Aorta (tissue), 5 donors: ENCODE data around the gene ELF5. TPM values are rescaled to one million over a fixed set of nuclear protein-coding genes. Genes with fewer than 3 reads are reported as not detected.

Source experiments
- ATAC-seq: fragments of 200-7000 bp; cut with Tn5 transposase; one replicate; pipeline ENCODE4 v1.9.1; 2022; ENCODE audit warnings: moderate library complexity; ENCODE audit not compliant: low FRiP score
- DNase-seq, 2 donors: peaks; one replicate each; pipeline ENCODE4 v3.0.0-alpha.2; 2020
- H3K27ac ChIP-seq, 2 donors: one replicate each; pipeline ENCODE4 v1.5.1; 2013; ENCODE audit warnings: low read length in 2 of 2, mild to moderate bottlenecking in 2 of 2, moderate library complexity in 2 of 2, control low read depth in 1 of 2, inconsistent platforms in 1 of 2, low read depth in 1 of 2
- H3K27me3 ChIP-seq, 2 donors: one replicate each; pipeline ENCODE4 v1.6.1; 2013; ENCODE audit warnings: control low read depth in 1 of 2, low read length in 1 of 2, mild to moderate bottlenecking in 1 of 2, moderate library complexity in 1 of 2; ENCODE audit not compliant: insufficient read depth in 2 of 2, control insufficient read depth in 1 of 2
- H3K36me3 ChIP-seq, 2 donors: one replicate each; pipeline ENCODE4 v1.6.1; 2013; ENCODE audit warnings: control low read depth in 1 of 2, low read length in 1 of 2, mild to moderate bottlenecking in 1 of 2; ENCODE audit not compliant: insufficient read depth in 2 of 2, control insufficient read depth in 1 of 2
- H3K4me1 ChIP-seq, 2 donors: one replicate each; pipeline ENCODE4 v1.6.1; 2013; ENCODE audit warnings: low read length in 2 of 2, control low read depth in 1 of 2, mild to moderate bottlenecking in 1 of 2, moderate library complexity in 1 of 2; ENCODE audit not compliant: insufficient read depth in 2 of 2, control insufficient read depth in 1 of 2
- H3K4me3 ChIP-seq, 2 donors: one replicate each; pipeline ENCODE4 v1.5.1; 2013; ENCODE audit warnings: low read length in 2 of 2, control low read depth in 1 of 2, mild to moderate bottlenecking in 1 of 2
- H3K9me3 ChIP-seq: one replicate; pipeline ENCODE4 v1.6.1; 2013; ENCODE audit warnings: mild to moderate bottlenecking, low read length; ENCODE audit not compliant: control insufficient read depth
- WGBS, 2 donors: extraction: QIAGEN DNeasy Blood & Tissue Kit; methylation state at CpG; one replicate each; pipeline ENCODE4 v1.1.7; 2013; 5-methylcytosine and 5-hydroxymethylcytosine counted together
- intact Hi-C, 2 donors: fragments of 100-400 bp; cut with DNase I; formaldehyde crosslinking; loops; one replicate each; pipeline versions ENCODE4 v1.14.2 to v1.15.0; 2022
- polyA plus RNA-seq, 2 donors: library from polyadenylated mRNA; stranded (reverse); fragments of 200-250 nt; gene quantifications; one replicate each; pipeline ENCODE4 v1.2.3, GENCODE V29; 2013
- total RNA-seq, 2 donors: library from RNA; stranded (reverse); fragmentation: NEBNext Ultra II Directional; extraction: Animal tissue kit (Norgen Biotek cat#: 25700); gene quantifications; one replicate each; pipeline ENCODE4 v1.2.1, GENCODE V29; 2021
- donor health status: healthy with polysubstance abuse.
- donor health status: Bipolar disorder and iron deficiency.
- donor health status: DM: no; HTN: no; CAD: no.
- donor health status: DM: no; HTN: no; CAD: no.
- donor health status: DM: yes; HTN: yes; CAD: no.

The ELF5 gene
- total and polyA plus RNA-seq, 4 donors: not detected

DNA sequence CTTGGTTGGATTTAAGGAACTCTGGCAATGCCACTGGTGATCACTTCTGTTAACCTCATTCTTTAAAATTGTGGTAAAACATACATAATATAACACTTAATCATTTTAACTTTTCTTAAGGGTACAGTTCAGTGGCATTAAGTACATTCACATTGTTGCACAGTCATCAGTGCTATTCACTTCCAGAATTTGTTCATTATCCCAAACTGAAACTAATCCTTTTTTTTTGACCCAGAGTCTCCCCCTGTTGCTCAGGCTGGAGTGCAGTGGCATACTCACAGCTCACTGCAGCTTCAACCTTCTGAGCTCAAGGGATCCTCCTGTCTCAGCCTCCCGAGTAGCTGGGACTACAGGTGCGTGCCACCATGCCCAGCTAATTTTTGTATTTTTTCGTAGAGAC is 10.6 kb downstream of the ELF5 start:
- Histone ChIP-seq H3K9me3 (no peaks in the 10 kb centered on the region), H3K4me1 (no peaks in the 10 kb centered on the region), H3K4me3 (no peak overlapping the region), H3K36me3 (no peaks in the 10 kb centered on the region), H3K27ac (no peak overlapping the region), H3K27me3 (no peaks in the 10 kb centered on the region)
- intact Hi-C loops: no loop called here
- ATAC-seq (no peak), DNase-seq (no peak)
- WGBS, 2 donors: 94 to 97% methylated on average over 3 of the region's 3 CpGs

DNA sequence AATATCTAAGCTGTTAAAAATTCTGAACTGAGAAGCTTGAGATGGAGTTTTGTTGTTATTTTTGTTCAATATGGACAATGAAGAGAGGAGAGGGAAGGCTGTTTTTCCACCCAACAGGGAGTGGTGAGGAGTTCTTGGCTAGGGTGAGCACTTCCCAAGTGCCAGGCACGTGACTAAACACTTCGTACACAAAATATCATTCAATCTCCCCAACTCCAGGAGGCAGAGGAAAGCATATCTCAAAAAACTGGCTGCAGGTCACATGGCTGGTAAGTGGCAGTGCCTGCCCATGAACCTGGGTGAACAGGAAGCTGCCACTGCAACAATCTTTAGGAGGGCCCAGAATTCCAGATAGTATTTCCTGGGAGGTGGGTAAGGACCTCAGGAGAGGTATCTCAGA is 11.6 kb downstream of the ELF5 start:
- Histone ChIP-seq H3K9me3 (no peaks in the 10 kb centered on the region), H3K27me3 (no peaks in the 10 kb centered on the region), H3K36me3 (no peaks in the 10 kb centered on the region), H3K4me3 (no peak overlapping the region), H3K4me1 (no peaks in the 10 kb centered on the region), H3K27ac (no peak overlapping the region)
- intact Hi-C loops: no loop called here
- DNase-seq (no peak), ATAC-seq (no peak)
- 2 to 12% methylated on average over 2 of the region's 2 CpGs for WGBS, 2 donors

DNA sequence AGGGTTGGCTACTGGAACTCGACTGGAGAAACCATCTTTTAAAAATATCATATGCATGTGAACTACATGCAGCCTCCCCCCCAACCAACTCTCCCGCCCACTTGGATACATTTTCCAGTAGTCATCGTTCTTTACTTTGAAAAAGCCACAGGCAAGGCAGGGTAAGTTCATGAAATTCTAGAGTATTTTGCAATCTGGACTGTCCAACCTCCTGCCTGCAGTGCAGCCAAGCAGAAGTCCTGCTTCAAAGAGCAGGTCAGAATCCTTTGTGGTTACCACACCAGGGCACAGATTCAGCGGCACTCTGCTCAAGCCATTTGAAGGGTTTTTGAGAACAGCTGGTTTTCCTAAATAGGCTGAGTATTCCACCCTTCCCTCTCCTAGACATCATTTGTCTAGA is 12.1 kb downstream of the ELF5 start:
- intact Hi-C loops: no loop called here
- WGBS, 2 donors: 50 to 52% methylated on average over 4 of the region's 4 CpGs
- Histone ChIP-seq H3K27me3 (no peaks in the 10 kb centered on the region), H3K9me3 (no peaks in the 10 kb centered on the region), H3K36me3 (no peaks in the 10 kb centered on the region), H3K27ac (no peak overlapping the region), H3K4me3 (no peak overlapping the region), H3K4me1 (no peaks in the 10 kb centered on the region)
- DNase-seq (no peak), ATAC-seq (peak; percentile 60)

DNA sequence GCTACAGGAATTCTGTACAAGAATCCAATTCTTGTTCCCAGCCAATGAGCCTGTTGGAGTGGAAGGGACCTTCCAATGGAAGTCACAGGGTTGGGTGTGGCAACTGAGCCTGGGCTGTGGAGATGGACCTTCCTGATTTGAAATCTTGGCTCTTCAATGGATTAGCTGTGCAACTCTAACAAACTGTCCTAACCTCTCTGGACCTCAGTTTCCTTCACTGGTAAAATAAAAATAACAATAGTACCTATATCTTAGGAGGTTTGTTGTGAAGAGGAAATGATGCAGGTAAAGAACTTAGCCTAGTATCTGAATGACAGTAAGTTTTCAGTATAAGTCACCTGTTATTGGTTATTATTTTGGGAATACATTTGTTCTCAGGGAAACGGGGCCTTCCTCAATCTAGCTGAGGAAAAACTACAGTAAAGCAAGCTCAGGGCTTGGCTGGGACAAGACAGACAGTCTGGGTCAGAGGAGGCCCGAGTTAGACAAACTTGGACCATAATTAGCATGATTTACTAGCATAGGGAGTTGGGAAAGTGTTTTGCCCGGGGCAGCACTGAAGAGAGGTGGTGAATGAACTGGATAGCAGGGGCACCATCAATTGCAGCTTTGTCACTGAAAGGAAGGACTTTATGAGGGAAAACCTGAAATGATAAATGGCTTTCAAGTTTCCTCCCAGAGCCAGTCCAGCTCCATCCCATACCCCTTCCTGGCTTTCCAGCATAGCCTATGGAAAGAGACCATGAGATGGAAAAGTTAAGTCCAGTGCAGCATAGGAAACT is 13.7 kb downstream of the ELF5 start:
- Histone ChIP-seq H3K36me3 (no peaks in the 10 kb centered on the region), H3K4me3 (no peak overlapping the region), H3K27me3 (no peaks in the 10 kb centered on the region), H3K27ac (no peak overlapping the region), H3K9me3 (no peaks in the 10 kb centered on the region), H3K4me1 (no peaks in the 10 kb centered on the region)
- 53 to 67% methylated on average over 3 of the region's 3 CpGs for WGBS, 2 donors
- intact Hi-C loops: no loop called here
- DNase-seq (no peak), ATAC-seq (no peak)

DNA sequence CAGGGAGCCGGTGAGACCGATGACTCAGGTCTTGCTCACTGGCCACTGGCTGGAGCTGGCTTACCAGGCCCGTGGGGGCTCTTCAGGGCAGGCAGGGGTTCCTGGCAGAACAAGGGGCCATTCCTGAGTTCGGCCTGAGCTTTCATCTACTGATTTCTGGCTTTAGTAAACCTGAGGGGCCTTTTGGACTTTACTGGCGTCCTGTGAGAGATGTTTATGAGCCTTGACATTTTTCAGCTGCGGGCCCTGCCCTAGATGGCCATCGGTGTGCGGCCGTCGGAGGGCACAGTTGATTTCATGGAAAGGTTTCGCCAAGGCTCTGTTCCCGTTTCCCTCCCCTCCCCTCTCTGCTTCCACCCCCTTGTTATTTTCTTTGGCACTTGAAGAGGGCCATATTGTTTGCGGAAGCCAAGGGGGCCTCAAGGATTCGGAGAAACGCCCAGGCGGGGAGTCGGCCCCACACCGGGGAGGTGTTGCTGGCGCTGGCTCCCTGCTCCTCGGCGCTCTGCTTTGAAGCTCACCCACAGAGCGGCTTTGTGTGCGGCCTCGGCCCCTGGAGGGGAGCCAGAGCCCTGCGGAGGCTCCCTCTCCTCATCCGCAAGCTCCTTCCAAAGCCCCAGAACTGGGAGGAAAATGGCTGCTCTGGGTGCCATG is 17.7 kb downstream of the ELF5 start:
- Histone ChIP-seq H3K27ac (no peak overlapping the region), H3K9me3 (no peaks in the 10 kb centered on the region), H3K36me3 (no peaks in the 10 kb centered on the region), H3K4me1 (no peaks in the 10 kb centered on the region), H3K4me3 (no peak overlapping the region), H3K27me3 (no peaks in the 10 kb centered on the region)
- intact Hi-C loops: no loop called here
- ATAC-seq (peak; percentile 31), DNase-seq (no peak)
- WGBS, 2 donors: 23 to 38% methylated on average over 25 to 26 of the region's 26 CpGs

DNA sequence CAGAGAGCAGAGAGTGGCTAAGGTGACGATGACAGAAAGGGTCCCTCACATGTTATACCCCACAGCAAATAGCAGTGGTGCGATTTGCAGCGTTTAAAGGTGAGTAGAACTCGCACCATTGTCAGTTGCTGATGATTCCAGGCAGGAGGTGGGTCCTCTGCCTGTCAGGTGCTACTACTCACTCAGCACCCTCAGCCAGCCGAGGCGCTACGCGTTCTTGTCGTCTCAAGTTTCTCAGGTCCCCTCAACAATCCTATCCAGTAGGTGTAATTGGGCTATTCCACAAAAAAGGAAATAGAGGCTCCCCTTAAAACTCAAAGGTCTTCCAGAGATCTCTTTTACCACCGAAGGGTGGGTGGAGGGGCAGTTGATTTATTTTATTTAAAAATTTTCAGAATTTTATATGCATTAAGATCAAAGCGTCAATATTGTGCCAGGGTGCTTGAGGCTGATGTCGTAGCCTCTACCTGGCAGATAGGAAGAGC is 18.3 kb downstream of the ELF5 start:
- intact Hi-C loops: no loop called here
- no peaks in the 10 kb centered on the region for H3K4me1 ChIP-seq
- H3K36me3 ChIP-seq: no peaks in the 10 kb centered on the region
- H3K27ac ChIP-seq: no peak overlapping the region
- DNase-seq: no peak
- no peaks in the 10 kb centered on the region for H3K9me3 ChIP-seq
- WGBS, 2 donors: 92 to 95% methylated on average over 12 of the region's 12 CpGs
- no peak for ATAC-seq
- H3K4me3 ChIP-seq: no peak overlapping the region
- H3K27me3 ChIP-seq: no peaks in the 10 kb centered on the region

DNA sequence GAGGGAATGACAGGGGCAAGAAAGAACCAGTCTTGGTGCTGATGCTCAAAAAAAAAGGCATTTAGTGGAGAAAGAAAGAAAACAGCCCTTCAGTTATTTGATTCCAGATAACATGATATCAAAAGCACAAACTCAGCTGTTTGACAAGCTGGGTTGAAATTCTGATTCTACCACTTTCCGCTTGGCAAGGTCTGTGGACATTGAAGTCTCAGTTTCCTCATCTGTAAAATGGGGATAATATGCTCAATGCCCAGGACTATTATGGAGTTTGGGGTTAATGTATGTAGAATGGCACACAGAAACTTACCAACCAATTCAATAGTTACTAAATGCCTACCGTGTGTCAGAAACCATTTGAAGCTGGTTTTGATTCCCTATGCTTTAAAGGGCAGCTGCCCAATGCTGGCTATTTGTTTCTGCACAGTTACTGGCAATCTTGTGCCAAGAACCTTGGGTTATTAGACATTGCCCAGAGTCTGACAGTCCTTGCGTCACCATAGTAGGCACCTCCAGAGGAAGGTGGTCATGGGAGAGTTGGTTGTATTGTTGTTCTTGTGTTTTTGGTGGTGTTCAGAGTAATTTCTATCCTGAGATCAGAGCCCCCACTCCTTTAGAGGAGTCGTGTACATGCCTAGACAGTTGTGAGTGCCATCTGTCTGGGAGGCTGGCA is 19.5 kb downstream of the ELF5 start:
- intact Hi-C loops: no loop called here
- WGBS, 2 donors: 68 to 76% methylated on average over 4 of the region's 4 CpGs
- ATAC-seq (no peak), DNase-seq (no peak)
- Histone ChIP-seq H3K4me1 (no peaks in the 10 kb centered on the region), H3K27me3 (no peaks in the 10 kb centered on the region), H3K27ac (no peak overlapping the region), H3K4me3 (no peak overlapping the region), H3K9me3 (no peaks in the 10 kb centered on the region), H3K36me3 (no peaks in the 10 kb centered on the region)

DNA sequence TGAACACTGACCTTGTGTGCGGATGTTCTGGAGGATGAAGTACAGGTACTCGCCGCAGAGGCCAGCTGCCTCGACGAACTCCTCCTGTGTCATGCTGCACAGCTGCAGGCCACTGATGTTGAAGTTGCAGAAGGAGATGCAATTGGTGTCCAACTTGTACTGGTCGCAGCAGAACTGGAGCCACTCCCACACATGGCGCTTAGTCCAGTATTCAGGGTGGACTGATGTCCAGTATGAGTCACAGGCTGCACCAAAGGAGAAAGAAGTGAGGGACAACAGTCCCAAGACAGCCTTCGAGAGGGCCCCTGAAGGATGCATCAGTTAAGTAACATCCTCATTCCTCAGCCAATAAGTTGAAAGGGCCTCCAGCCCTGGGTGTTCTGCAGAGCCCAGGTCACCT is 20.1 kb downstream of the ELF5 start:
- H3K4me3 ChIP-seq: no peak overlapping the region
- H3K27ac ChIP-seq: no peak overlapping the region
- no peaks in the 10 kb centered on the region for H3K9me3 ChIP-seq
- 82 to 83% methylated on average over 8 of the region's 8 CpGs for WGBS, 2 donors
- H3K27me3 ChIP-seq: no peaks in the 10 kb centered on the region
- no peaks in the 10 kb centered on the region for H3K4me1 ChIP-seq
- H3K36me3 ChIP-seq: no peaks in the 10 kb centered on the region
- DNase-seq: no peak
- intact Hi-C loops: no loop called here
- ATAC-seq: no peak
